Effector memory CD8-positive, alpha-beta T cell (primary cell): ENCODE results near the gene LANCL3.

Source experiments
- ATAC-seq: fragments of 150-1000 bp; cut with Tn5 transposase; replicated peaks from 2 replicates; pipeline ENCODE4 v1.10.0; 2021; ENCODE audit warnings: mild to moderate bottlenecking, moderate library complexity
- DNase-seq, 3 experiments: peaks; one replicate each; pipeline ENCODE4 v3.0.0; 2021
- H3K27ac Mint-ChIP-seq, 2 donors: one replicate each; pipeline ENCODE4 v1.8.0; 2022; ENCODE audit warnings: mild to moderate bottlenecking in 2 of 2, mixed read lengths in 2 of 2, moderate library complexity in 2 of 2
- H3K27me3 Mint-ChIP-seq, 2 donors: one replicate each; pipeline ENCODE4 v1.8.0; 2022; ENCODE audit warnings: mixed read lengths in 2 of 2
- H3K36me3 Mint-ChIP-seq: one replicate; pipeline ENCODE4 v1.8.0; 2022; ENCODE audit warnings: mild to moderate bottlenecking, moderate library complexity, mixed read lengths; ENCODE audit not compliant: insufficient read depth
- H3K4me1 Mint-ChIP-seq, 2 donors: one replicate each; pipeline ENCODE4 v1.8.0; 2022; ENCODE audit warnings: low read depth in 2 of 2, mixed read lengths in 2 of 2
- H3K4me3 Mint-ChIP-seq, 2 donors: one replicate each; pipeline ENCODE4 v1.8.0; 2022; ENCODE audit warnings: mild to moderate bottlenecking in 2 of 2, mixed read lengths in 2 of 2, moderate library complexity in 2 of 2
- H3K9me3 Mint-ChIP-seq, 2 donors: one replicate each; pipeline ENCODE4 v1.8.0; 2022; ENCODE audit warnings: mixed read lengths in 2 of 2

The LANCL3 gene

GRCh38 chrX:37711991-37712390 is 140.5 kb downstream of the LANCL3 start:
- H3K4me1 Mint-ChIP-seq = no peaks in the 10 kb centered on the region
- no peak for ATAC-seq
- H3K36me3 Mint-ChIP-seq = no peaks in the 10 kb centered on the region
- H3K27me3 Mint-ChIP-seq = no peaks in the 10 kb centered on the region
- no peak overlapping the region for H3K4me3 Mint-ChIP-seq
- no peak overlapping the region for H3K27ac Mint-ChIP-seq
- H3K9me3 Mint-ChIP-seq = no peaks in the 10 kb centered on the region
- DNase-seq = no peak

- no peak overlapping the region for H3K4me3 Mint-ChIP-seq
- H3K27me3 Mint-ChIP-seq = no peaks in the 10 kb centered on the region
- no peaks in the 10 kb centered on the region for H3K9me3 Mint-ChIP-seq
- H3K27ac Mint-ChIP-seq = no peak overlapping the region
- no peaks in the 10 kb centered on the region for H3K4me1 Mint-ChIP-seq
- ATAC-seq = no peak
- H3K36me3 Mint-ChIP-seq = no peaks in the 10 kb centered on the region
- DNase-seq = no peak
Observed at GRCh38 chrX:37712458-37712857, 141.0 kb downstream of the LANCL3 start.

- ATAC-seq (no peak), DNase-seq (no peak)
- H3K4me1 Mint-ChIP-seq = peaks cover 0 to 2% of the 10 kb centered on the region in 2 donors
- no peaks in the 10 kb centered on the region for H3K36me3 Mint-ChIP-seq
- no peak overlapping the region for H3K4me3 Mint-ChIP-seq
- no peaks in the 10 kb centered on the region for H3K27me3 Mint-ChIP-seq
- peaks cover 3 to 8% of the 10 kb centered on the region in 2 donors for H3K9me3 Mint-ChIP-seq
- H3K27ac Mint-ChIP-seq = no peak overlapping the region
Observed at GRCh38 chrX:37714479-37714878, 143.0 kb downstream of the LANCL3 start.

DNA sequence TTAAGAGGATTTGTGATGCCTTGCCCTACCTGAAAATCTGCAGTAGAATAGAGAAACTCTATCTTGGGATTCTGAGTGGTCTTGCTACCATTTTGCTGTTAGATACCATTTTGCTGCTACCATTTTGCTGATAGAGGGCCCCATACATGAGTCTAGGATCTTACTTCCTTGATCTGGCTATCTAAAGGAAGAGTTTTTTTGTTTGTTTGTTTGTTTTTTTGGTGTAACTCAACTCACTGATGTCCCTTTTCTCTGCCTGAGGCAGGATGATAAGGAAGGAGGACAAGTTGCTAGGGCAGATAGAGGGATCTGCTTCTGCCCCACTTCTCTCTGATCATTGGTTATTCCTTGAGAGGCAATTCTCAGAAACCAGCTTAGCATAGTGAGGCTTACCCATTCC is 145.1 kb downstream of the LANCL3 start:
- H3K27ac Mint-ChIP-seq = no peak overlapping the region
- H3K4me1 Mint-ChIP-seq = peaks cover 0 to 2% of the 10 kb centered on the region in 2 donors
- H3K9me3 Mint-ChIP-seq = peaks cover 3 to 10% of the 10 kb centered on the region in 2 donors
- no peak overlapping the region for H3K4me3 Mint-ChIP-seq
- no peak for ATAC-seq
- DNase-seq = no peak
- no peaks in the 10 kb centered on the region for H3K36me3 Mint-ChIP-seq
- H3K27me3 Mint-ChIP-seq = no peaks in the 10 kb centered on the region

DNA sequence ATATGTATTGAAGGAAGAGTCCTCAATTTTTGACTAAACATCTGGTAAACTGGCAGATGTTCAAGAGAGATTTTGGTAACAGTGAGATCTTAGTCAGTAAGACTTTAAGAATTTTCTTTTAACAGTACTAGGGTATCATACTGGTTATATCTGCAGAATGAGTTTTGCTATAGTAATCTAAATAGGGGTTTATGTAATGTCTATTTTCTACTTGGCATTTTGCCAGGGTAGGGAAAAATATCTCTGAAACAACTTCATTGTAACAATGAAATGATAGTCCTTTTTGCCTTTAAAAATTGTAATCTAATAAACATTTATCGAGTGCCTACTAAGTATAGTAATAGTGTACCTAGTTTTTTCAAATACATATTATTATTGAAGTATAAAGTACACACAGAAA is 146.2 kb downstream of the LANCL3 start:
- Mint-ChIP-seq H3K36me3 (no peaks in the 10 kb centered on the region), H3K4me1 (peaks cover 0 to 2% of the 10 kb centered on the region in 2 donors), H3K4me3 (no peak overlapping the region), H3K27ac (no peak overlapping the region), H3K9me3 (peaks cover 3 to 10% of the 10 kb centered on the region in 2 donors), H3K27me3 (peaks cover 0 to 6% of the 10 kb centered on the region in 2 donors)
- DNase-seq (no peak), ATAC-seq (no peak)

DNA sequence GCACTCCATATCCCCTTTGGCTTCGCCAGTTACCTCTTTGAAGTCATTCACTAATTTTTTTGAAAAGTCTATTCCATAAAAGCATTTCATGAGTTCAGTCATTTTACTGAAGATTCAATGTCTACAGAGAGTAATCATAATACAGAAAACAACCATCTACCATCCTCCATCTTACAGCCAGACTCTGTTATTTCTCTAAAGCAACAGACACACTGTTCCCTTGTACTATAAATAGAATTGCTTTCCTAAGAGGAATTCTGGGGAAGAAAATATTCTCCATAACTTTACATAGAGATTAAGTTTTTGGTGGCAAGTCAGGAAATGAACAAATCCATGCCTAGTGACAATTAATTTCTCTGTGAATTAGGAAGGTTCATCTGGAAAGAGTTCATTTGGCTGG is 151.1 kb downstream of the LANCL3 start:
- peaks cover 6 to 7% of the 10 kb centered on the region in 2 donors for H3K27me3 Mint-ChIP-seq
- DNase-seq = no peak
- H3K9me3 Mint-ChIP-seq = peaks cover 3 to 10% of the 10 kb centered on the region in 2 donors
- H3K4me3 Mint-ChIP-seq = no peak overlapping the region
- peaks cover 0 to 2% of the 10 kb centered on the region in 2 donors for H3K4me1 Mint-ChIP-seq
- H3K27ac Mint-ChIP-seq = no peak overlapping the region
- no peak for ATAC-seq
- no peaks in the 10 kb centered on the region for H3K36me3 Mint-ChIP-seq

DNA sequence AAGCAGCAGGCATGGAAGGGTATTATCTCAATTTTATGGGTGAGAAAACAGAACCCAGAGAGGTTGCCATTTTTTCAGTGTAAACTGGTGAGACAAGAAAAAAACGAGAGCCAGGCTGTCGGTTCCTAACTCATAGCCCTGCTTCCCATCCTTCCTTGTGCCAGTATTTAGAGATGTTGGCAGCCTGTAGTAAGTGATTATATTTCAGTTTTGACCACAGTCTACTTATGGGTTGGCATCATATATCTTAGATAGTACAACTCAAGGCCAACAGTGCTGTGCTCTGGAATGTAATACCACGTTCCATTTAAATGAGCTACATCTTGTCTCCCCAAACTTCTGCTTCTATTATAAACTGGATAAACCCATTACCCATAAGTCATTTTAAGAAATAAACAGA is 154.9 kb downstream of the LANCL3 start:
- no peak overlapping the region for H3K4me3 Mint-ChIP-seq
- DNase-seq (no peak), ATAC-seq (no peak)
- no peak overlapping the region for H3K27ac Mint-ChIP-seq
- no peaks in the 10 kb centered on the region for H3K9me3 Mint-ChIP-seq
- H3K27me3 Mint-ChIP-seq = peaks cover 6 to 7% of the 10 kb centered on the region in 2 donors
- H3K4me1 Mint-ChIP-seq = no peaks in the 10 kb centered on the region
- no peaks in the 10 kb centered on the region for H3K36me3 Mint-ChIP-seq
